GM12891 (cell line): ENCODE results near the gene TMEM132E.

Experiments
- DNase-seq: peaks from one replicate; pipeline ENCODE4 v3.0.0; 2011; ENCODE audit warnings: low spot score; ENCODE audit not compliant: insufficient read length
- FAIRE-seq: peaks from 2 replicates; lab custom pipeline; 2011; peaks lifted over from hg19 to GRCh38; lab: Jason Lieb, UNC
- PAX5 ChIP-seq: IDR thresholded peaks from 2 replicates; pipeline ENCODE4 v1.6.1; 2011; ENCODE audit warnings: low read length, moderate library complexity, mild to moderate bottlenecking; ENCODE audit not compliant: insufficient read depth, severe bottlenecking
- POLR2A ChIP-seq: IDR thresholded peaks from 2 replicates; pipeline ENCODE4 v1.6.1; 2011; ENCODE audit warnings: low read depth, low read length, control low read depth
- POLR2AphosphoS5 ChIP-seq: IDR thresholded peaks from 2 replicates; pipeline ENCODE4 v1.6.1; 2011; ENCODE audit warnings: low read depth, low read length, control low read depth
- POU2F2 ChIP-seq: IDR thresholded peaks from 2 replicates; pipeline ENCODE4 v1.6.1; 2011; ENCODE audit warnings: low read depth, mild to moderate bottlenecking, control low read depth, low read length, moderate library complexity
- SPI1 ChIP-seq: IDR thresholded peaks from 2 replicates; pipeline ENCODE4 v1.6.1; 2011; ENCODE audit warnings: low read depth, low read length, control low read depth
- TAF1 ChIP-seq: IDR thresholded peaks from 2 replicates; pipeline ENCODE4 v1.6.1; 2011; ENCODE audit warnings: low read depth, low read length, control low read depth

The TMEM132E gene

DNA sequence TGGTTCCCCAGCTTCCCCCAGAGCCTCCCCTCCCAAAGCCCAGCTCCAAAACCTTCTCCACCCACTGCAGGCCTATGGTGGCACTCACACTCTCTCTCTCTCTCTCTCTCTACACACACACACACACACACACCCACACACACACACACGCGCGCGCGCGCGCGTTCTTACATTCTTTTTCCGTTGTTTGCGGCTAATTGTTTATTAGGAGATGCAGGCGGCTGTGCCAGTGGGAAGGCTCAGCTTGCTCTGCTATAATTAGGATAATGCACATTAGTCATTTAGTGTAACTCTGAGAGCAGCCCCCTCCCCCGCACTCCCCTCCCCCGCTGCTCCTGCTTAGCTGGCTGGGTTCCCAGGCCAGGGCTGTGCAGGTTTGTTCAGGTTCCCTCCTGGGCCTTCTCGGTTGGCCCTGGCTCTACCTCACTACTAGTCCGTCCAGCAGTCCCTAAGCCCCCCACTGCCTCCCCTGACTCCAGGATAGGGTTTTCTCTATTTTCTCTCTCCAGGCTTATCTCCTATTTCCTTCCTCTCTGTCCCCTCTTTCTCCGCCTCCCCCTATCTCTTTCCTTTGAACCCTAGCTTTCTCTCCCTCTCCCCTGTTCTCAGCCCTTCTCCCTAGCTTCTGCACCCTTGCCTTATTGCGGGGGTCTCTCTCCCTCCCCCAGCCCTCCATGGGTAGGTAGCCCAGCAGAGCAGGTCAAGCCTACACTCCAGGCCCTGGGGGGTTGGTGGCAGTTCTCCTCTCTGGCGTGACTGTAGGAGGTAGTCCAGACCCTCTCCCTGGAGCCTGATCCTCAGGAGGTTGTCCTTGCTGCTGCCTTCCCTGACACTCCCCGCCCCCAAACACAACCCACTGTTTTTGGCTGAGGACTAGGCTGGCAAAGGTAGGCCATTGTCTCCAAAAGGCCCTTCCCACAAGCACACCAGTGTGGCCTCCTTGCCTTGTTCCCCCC lies 34.0 kb downstream of the TMEM132E start:
- DNase-seq (no peak), FAIRE-seq (no peak)
- TF ChIP-seq PAX5: no peak
- TF ChIP-seq POU2F2: no peak
- TF ChIP-seq SPI1: no peak
- no peak for TF ChIP-seq TAF1
- TF ChIP-seq POLR2AphosphoS5: no peak
- no peak for TF ChIP-seq POLR2A

DNA sequence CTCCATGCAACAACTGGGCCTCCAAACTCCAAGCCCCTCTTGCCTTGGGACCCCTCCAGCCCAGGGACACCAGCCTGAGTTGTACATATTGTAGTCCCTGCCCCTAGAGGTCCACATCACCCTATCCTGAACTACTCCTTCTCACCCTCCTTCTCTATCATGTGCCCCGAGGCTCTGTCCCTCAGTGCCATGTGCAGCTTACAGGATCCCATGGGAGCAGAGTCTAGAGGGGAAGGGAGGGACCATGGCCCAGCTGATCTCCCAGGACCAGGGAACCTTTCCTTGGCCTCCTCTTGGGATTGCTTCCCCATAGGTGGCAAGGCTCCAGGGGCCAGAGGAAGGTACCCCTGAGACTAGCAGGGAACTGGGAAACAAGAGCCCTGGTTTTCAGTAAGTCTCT lies 35.3 kb downstream of the TMEM132E start:
- FAIRE-seq (no peak), DNase-seq (no peak)
- TF ChIP-seq PAX5: no peak
- TF ChIP-seq POLR2AphosphoS5: no peak
- no peak for TF ChIP-seq POLR2A
- no peak for TF ChIP-seq POU2F2
- TF ChIP-seq SPI1: no peak
- no peak for TF ChIP-seq TAF1

DNA sequence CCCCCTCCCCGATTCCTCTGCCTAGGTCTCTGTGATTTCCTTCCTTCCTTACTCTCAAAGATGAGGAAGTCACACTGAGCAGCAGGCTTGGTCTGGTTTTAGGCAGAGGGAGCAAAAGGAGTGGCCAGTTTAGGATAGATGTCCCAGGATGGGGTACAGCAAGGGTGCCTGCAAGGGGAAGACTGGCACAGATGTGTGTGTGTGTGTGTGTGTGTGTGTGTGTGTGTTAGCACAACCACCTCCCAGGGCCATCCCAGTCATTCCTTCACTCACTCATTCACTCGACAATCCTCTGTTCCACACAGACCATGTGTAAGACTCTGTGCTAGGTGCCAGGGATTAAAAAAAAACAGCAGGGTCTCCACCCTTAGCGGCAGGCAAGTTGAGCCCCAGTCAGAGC lies 35.9 kb downstream of the TMEM132E start:
- DNase-seq (no peak), FAIRE-seq (no peak)
- TF ChIP-seq PAX5: no peak
- no peak for TF ChIP-seq POLR2A
- TF ChIP-seq TAF1: no peak
- no peak for TF ChIP-seq POU2F2
- no peak for TF ChIP-seq POLR2AphosphoS5
- no peak for TF ChIP-seq SPI1

DNA sequence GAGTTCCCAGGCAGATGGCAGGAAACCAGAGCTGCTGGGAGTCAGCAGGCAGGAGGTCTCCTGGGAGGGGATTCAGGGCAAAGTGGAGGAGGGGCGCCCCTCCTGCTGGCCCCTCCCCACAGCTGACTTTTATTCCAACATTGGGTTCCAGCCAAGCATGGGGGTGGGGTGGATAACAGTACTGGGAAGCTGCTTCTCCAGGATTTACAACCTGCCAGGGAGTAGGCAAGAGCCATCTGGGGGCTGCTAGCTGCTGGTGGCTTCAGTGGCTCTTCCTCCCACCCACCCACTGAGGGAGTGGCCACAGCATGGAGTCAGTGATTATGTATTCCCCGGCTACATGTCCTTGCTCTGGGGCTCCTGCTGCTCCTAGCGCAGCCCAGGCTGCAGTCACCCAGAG lies 36.8 kb downstream of the TMEM132E start:
- DNase-seq (no peak), FAIRE-seq (no peak)
- TF ChIP-seq TAF1 (no peak), POU2F2 (no peak), POLR2AphosphoS5 (no peak), POLR2A (no peak), PAX5 (no peak), SPI1 (no peak)

DNA sequence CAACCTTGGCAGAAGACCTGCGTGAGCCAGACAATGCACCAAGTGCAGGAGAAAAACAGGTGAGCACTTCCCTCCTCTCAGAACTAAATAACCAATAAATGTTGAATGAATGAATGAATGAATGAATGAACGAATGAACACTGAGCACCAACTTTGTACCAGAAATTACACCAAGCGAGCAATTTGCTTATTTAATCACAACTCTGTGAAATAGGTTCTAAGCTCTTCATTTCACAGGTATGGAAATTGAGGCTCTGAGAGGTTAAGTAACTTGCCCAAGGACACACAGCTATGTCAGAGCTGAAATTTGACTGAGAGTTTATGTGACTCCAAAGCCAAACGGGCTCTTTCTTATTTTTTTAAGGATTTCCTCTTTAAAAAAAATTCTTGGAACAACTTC lies 38.0 kb downstream of the TMEM132E start:
- DNase-seq (no peak), FAIRE-seq (no peak)
- TF ChIP-seq PAX5: no peak
- TF ChIP-seq POLR2AphosphoS5: no peak
- TF ChIP-seq SPI1: no peak
- no peak for TF ChIP-seq POU2F2
- no peak for TF ChIP-seq TAF1
- TF ChIP-seq POLR2A: no peak

DNA sequence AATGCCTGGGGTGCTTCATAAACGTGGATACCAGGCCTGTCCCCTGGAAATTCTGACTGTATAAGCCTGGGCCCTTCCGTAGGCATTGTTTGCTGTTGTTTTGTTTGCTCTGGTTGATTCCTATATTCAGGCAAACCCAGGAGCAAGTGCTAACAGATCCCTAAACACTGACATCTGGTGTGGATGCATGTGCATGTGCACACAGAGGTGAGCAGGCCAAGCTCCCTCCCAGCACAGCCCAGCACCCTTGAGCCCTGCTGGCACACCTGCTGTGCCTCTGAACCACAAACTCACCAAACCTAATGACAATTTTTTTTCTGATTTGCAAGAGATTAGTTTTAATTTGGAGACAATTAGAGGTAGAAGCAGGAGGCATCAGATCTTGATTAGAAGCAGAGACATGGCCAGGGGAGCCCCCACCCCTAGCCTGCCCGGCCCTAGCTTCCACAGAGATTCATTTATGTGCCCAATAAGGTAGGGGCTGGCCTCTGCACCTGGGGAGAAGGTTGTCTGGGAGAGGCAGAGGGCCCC lies 40.4 kb downstream of the TMEM132E start:
- FAIRE-seq (no peak), DNase-seq (no peak)
- no peak for TF ChIP-seq POU2F2
- no peak for TF ChIP-seq SPI1
- TF ChIP-seq POLR2A: no peak
- no peak for TF ChIP-seq TAF1
- TF ChIP-seq PAX5: no peak
- TF ChIP-seq POLR2AphosphoS5: no peak

DNA sequence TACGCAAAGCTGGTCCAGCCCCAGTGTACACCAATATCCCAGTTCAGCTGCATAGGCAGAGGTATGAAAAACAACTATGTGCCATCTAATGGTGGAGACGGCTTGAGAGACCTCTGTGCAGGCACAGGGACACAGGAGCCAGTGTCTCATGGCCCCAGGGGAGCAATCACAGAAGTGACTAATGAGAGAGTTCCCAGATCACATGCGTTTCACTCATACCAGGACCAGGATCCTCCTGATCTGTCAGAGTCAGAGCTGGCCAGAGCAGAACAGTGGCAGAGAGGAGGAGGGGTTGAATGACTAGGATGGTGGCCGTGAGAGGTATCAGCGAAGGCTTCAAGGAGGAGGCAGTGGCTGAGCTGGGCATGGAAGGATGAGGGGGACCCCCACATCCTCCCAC lies 41.1 kb downstream of the TMEM132E start:
- TF ChIP-seq PAX5 (no peak), POLR2A (no peak), SPI1 (no peak), POLR2AphosphoS5 (no peak), TAF1 (no peak), POU2F2 (no peak)
- no peak for DNase-seq
- FAIRE-seq: no peak

DNA sequence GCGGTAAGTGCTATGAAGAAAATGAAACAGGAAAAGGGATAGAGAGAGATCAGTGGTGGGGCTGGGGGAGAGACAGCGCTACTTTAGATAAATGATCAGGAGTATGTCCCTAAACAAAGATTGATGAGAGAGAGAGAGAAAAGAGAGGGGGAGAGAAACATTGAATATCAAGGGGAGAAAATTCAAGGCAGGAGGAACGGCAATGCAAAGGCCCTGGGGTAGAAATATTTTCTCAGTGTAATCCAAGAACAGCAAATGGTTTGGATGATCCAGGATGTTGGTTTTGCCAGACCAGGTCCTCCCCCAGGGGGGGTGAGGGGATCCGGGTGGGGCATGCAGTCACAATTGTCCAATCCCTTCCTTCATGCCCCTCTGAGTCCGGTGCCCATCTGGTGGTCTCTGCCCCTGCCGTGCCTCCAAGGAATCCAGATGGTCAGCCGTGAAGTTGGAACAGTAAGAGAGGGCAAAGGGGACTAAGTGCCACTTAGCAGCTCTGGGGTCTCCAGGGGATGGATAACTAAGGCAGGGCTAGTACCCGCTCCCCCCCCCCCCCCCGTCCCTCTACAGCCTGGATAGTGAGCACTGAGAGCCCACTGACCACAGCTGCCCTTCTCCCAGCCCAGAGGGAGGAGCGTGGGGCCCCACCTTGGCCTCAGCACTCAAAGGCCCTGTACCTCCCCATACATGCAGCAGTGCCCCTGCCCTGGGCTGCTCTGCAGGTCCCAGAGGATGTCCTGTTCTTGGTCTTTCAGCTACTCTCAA lies 43.7 kb downstream of the TMEM132E start:
- FAIRE-seq: no peak
- no peak for DNase-seq
- TF ChIP-seq POLR2AphosphoS5 (no peak), PAX5 (no peak), POU2F2 (no peak)
